Measurements from ENCODE around the gene ZNF556.
A peak's percentile ranks its signal among the peaks of the same experiment; 100 is the strongest.

Gene ZNF556

GRCh38 chr19:2867025-2867991, at the start of gene ZNF556:
TSS of gene ZNF556 (plus strand) at chr19:2867335. CDS start at chr19:2867422, 87 bp downstream.
- no peak for FAIRE-seq

DNA sequence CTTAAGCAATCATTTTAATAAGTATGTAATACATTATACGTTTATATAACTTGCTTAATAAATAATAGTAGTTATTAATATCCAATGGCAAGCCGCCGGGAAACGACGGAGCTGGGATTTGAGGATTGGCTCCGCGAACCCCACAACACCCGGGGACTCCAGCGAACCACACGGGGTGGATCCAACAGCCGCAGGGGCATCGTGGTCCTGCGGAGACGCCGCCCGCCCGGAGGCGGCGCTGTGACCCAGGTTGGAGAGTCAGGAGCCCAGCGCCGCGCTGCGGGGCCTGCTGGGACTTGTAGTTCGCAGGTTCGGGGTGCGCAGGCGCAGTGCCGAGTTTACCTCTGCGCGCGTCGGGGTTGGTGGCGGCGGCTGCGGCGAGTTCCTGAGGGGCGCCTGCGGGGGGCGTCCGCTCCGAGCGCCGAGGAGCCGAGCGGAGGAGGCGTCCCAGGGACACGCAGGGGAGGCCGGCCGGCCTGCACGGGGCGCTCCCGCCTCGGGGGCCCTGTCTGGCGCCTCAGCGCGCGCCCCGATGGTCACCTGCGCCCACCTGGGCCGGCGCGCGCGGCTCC, 47.5 kb upstream of the ZNF556 start, which contains the start of gene ZNF554:
Gene ZNF554 (plus strand): TSS at position 329 of the 572 bp plus-strand sequence. CDS start 204 bp downstream, at position 533.
- peak; percentile 55 for FAIRE-seq

DNA sequence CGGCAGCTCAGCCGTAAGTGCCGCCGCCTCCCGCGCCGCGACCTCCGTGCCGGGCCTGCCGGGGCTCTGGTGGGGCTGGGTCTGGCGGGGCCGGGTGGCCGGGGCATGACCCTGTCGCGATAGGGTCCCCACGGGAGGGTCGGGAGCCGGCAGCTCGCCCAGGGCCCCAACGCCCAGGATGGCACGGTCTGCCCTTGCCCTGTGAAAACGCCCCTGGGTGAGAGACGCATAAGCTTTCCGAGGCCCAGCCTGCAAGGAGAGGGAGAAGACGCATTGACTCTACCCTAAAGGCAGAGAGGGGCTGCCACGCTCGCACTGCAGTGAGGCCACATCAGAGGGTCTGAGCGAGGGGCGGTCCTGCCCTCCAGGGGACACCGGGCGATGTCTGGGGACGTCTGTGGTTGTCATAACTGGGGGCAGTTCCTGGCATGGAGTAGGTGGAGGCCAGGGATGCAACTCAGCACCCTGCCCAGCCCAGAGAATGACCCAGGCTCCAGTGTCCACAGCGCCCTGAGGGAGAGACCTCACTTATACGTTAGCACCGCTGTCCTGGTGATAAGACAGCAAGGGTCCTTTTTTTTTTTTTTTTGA, 46.9 kb upstream of the ZNF556 start:
- FAIRE-seq: no peak

- FAIRE-seq: no peak
Measured at GRCh38 chr19:2822846-2823245, 44.3 kb upstream of the ZNF556 start.

DNA sequence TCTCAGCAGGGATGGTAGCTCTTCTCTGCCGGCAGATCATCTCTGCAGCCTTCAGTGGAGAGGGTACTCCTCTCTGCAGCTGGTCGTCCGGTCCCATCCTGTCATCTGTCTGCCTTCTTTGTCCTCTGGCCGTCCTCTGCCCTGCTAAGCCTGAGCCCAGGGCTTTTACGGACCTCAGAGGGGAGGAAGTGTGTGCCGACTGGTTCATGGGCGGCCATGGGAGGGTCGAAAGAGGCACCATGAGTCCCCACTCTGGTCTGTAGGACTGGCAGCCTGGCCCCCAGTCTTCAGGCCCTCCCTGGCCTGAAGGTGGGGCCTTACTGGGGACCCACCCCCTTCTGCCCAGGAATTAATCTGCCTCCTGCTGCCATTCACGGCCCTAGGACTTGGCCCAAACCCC, 43.5 kb upstream of the ZNF556 start:
- FAIRE-seq: no peak

DNA sequence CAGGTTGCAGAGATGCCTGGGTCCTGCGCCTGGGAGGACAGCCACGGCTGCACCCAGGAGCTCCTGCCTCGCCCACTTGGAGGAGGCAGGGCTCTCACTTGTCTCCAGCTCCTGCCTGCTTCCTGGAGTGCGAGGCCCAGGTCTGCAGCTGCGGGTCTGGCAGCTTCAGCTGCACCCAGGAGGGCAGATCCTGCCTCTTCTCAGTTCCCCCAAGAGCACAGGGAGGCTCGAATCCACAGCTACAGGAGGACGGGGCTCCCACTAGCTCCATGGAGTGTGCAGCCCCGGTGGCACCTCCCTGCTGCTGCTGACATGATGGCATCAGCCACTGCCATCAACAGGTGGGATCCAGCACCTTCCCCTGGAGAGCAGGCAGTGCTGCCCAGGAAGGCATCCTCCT, 43.0 kb upstream of the ZNF556 start:
- no peak for FAIRE-seq

GRCh38 chr19:2827022-2827421, 40.1 kb upstream of the ZNF556 start:
- no peak for FAIRE-seq

GRCh38 chr19:2827840-2828489, 39.2 kb upstream of the ZNF556 start:
- FAIRE-seq: no peak

DNA sequence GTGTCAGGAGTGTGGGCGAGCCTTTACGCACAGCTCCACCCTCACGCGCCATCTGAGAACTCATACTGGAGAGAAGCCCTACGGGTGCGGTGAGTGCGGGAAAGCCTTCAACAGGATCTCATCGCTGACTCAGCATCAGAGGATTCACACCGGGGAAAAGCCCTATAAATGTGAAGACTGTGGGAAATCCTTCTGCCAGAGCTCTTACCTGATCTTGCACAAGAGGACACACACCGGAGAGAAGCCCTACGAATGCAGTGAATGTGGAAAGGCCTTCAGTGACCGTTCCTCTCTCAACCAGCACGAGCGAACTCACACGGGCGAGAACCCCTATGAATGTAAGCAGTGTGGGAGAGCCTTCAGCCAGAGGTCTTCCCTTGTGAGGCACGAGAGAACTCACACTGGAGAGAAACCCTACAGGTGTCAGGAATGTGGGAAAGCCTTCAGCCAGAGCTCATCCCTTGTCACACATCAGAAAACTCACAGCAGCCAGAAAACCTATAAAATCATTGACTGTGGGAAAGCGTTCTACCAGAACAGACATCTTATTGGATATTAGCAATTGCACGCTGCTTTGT, 32.8 kb upstream of the ZNF556 start:
- no peak for FAIRE-seq

DNA sequence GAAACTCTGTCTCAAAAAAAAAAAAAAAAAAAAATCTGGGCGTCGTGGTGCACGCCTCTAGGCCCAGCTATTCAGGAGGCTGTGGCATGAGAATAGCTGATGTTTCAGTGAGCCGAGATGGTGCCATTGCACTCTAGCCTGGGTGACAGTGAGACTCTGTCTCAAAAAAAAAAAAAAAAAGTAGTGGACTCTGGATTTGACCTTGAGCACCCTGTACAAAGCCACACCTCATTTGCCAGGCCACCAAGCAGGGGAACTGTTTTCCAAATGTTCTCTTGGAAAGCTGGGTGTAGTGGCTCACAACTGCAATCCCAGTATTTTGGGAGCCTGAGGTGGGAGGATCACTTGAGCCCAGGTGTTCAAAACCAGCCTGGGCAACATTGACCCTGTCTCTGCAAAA, 29.7 kb upstream of the ZNF556 start:
- FAIRE-seq: no peak

GRCh38 chr19:2840794-2841791, 26.0 kb upstream of the ZNF556 start, which contains the start of gene ZNF555:
TSS of gene ZNF555 (plus strand) at chr19:2841475. CDS start at chr19:2841573, 98 bp downstream.
- peak; percentile 47 for FAIRE-seq

GRCh38 chr19:2841855-2842574, 25.1 kb upstream of the ZNF556 start:
- FAIRE-seq: no peak

GRCh38 chr19:2845107-2845506, 22.0 kb upstream of the ZNF556 start:
- FAIRE-seq: no peak

DNA sequence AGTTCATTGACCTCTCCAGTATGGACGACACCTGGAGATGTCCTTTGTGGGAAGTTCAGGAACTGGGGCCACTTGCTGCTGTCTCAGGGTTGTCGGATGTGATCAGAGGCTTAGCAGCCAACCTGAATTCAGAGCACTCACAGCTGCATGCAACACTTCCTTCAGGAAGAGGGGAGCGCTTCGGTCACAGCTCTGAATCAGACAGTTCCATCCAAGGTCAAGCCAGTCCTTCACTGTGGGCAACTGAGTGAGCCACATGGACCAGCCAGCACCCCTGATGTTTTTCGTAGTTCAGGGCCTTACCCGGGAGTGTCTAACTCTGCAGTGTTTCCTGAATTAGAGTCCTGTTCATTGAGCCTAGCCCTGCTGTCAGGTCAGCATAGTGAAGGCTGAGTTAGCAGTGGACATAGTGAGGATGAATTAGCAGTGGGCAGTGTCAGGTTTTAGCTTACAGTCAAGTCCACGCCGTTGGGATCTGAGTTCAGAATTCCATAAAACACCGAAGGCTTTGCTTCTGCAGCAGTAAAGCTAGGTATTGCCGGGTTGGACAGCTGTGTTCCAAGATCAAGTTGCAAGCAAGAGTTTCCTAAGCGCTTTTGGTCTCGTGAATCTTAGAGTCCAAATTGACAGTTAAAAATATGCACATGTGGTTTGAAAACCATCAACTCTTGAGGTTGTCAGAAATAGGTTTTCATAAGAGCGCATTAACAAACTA, 20.8 kb upstream of the ZNF556 start:
- no peak for FAIRE-seq

- FAIRE-seq: no peak
Measured at GRCh38 chr19:2847507-2847906, 19.6 kb upstream of the ZNF556 start.

GRCh38 chr19:2848616-2849015, 18.5 kb upstream of the ZNF556 start:
- FAIRE-seq: no peak

DNA sequence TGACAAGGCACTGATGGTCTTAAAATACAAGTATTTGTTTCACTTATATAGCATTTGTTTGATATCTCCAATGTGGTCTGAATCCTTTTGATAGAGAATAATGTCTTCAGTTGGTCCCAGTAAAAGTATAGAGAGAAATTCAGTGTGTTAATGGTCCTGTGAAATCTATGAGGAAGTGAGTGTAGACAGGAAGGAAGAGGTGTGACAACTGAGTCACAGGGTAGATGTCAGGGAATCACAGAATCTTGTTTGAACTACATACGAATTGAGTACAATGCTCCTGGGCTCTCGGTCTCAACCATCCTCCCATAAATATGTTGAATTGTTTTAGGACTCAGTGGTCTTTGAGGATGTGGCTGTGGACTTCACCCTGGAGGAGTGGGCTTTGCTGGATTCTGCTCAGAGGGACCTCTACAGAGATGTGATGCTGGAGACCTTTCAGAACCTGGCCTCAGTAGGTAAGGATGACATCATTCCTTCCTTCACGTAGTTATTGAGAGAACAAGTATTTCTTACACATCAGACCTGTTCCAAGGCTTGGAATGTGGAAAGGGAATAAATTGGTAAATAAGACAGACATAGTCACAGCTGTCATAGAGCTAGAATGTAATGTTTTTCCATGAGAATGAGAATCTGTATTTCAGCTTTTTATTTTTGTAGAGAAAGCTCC, 16.7 kb upstream of the ZNF556 start:
- FAIRE-seq: no peak

- FAIRE-seq: no peak
Measured at GRCh38 chr19:2852598-2852997, 14.5 kb upstream of the ZNF556 start.

DNA sequence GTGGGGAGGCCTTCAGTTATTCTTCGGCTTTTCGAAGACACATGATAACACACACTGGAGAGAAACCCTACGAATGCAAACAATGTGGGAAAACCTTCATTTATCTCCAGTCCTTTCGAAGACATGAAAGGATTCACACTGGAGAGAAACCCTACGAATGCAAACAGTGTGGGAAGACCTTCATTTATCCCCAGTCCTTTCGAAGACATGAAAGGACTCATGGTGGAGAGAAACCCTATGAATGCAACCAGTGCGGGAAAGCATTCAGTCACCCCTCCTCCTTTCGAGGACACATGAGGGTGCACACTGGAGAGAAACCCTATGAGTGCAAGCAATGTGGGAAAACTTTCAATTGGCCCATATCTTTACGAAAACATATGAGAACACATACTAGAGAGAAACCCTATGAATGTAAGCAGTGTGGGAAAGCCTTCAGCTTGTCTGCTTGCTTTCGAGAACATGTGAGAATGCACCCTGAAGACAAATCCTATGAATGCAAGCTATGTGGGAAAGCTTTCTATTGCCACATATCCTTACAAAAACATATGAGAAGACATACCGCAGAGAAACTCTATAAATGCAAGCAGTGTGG, 14.0 kb upstream of the ZNF556 start:
- FAIRE-seq: no peak
